Measurements from ENCODE around the gene GATAD2A. TPM values are rescaled to one million over a fixed set of nuclear protein-coding genes. Genes with fewer than 3 reads are reported as not detected.

The GATAD2A gene
- total RNA-seq, 4 donors from 2014 or later = 73.8 to 128 (median 87.7) TPM

DNA sequence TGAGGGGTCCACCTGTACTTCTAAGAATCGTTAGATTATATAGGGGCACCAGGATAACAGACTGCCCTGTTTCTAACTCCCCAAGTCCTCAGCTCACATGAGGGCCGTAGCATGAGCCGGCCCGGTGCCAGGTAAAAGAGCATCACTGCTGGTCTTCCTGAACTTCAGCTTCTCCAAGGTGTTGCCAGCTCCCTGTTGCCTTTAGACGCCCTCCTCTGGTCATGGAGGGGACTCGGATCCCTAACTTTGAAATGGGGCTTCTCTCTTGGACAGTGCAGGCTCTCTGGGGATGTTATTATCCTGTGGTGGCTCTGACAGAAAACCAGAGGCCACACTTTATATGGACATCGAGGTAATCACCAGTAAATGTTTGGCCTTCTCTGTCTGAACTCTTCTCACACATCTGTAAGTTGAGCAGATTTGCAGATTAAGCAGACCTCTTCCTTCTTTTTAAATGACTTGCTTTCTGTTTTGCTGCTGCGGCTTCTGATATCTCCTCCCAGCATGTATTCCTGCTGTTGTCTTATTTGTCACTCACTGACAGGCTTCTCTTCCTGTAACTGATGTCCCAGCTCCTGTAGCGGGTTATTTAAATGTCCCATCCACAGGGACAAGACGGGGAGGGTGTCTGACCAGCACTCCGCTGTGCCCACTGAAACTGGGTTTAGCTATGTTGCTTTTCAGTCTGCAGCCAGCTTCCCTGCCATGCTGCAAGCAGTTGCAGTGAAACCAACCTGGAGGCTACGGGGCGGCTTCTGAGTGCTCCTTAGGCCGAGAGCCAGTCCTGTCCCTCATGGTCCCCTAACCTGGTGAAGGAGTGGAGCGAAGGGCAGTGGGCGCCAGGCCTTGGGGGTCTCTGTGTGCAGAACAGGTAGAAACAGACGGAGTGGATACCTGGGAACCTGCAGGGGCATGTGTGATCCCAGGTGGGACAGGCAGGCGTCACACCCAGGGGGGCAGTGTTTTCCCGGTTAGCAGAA is 70.7 kb downstream of the GATAD2A start:
- 77 to 79% methylated on average over 19 of the region's 19 CpGs for WGBS, 2 donors
- intact Hi-C loops (cut with DNase I; ENCODE audit: low total_unique reads) = no loop called here
- DNase-seq (ENCODE audit: low spot score in 2 of 2) = no peak
- no peak for TF ChIP-seq POLR2A (IDR thresholded peaks at IDR 0.05)
- TF ChIP-seq, protein P1, sequence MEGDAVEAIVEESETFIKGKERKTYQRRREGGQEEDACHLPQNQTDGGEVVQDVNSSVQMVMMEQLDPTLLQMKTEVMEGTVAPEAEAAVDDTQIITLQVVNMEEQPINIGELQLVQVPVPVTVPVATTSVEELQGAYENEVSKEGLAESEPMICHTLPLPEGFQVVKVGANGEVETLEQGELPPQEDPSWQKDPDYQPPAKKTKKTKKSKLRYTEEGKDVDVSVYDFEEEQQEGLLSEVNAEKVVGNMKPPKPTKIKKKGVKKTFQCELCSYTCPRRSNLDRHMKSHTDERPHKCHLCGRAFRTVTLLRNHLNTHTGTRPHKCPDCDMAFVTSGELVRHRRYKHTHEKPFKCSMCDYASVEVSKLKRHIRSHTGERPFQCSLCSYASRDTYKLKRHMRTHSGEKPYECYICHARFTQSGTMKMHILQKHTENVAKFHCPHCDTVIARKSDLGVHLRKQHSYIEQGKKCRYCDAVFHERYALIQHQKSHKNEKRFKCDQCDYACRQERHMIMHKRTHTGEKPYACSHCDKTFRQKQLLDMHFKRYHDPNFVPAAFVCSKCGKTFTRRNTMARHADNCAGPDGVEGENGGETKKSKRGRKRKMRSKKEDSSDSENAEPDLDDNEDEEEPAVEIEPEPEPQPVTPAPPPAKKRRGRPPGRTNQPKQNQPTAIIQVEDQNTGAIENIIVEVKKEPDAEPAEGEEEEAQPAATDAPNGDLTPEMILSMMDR (IDR thresholded peaks at IDR 0.05) = no peak
- H3K4me3 ChIP-seq (ENCODE audit: low read depth, poor library complexity, severe bottlenecking) = no peak overlapping the region

GRCh38 chr19:19477705-19478383 is 72.4 kb downstream of the GATAD2A start:
- TF ChIP-seq POLR2A (IDR thresholded peaks at IDR 0.05) = no peak
- 84 to 91% methylated on average over 10 of the region's 10 CpGs for WGBS, 2 donors
- H3K4me3 ChIP-seq (ENCODE audit: low read depth, poor library complexity, severe bottlenecking) = no peak overlapping the region
- no peak for DNase-seq (ENCODE audit: low spot score in 2 of 2)
- intact Hi-C loops (cut with DNase I; ENCODE audit: low total_unique reads) = no loop called here

GRCh38 chr19:19480688-19481087 is 75.2 kb downstream of the GATAD2A start:
- no peak for DNase-seq (ENCODE audit: low spot score in 2 of 2)

GRCh38 chr19:19482809-19483596 is 77.5 kb downstream of the GATAD2A start:
- no peak for TF ChIP-seq POLR2A (IDR thresholded peaks at IDR 0.05)
- TF ChIP-seq, protein P1 (IDR thresholded peaks at IDR 0.05) = no peak
- intact Hi-C loops (cut with DNase I; ENCODE audit: low total_unique reads) = no loop called here
- 75 to 77% methylated on average over 15 to 19 of the region's 19 CpGs for WGBS, 2 donors
- no peak for DNase-seq (ENCODE audit: low spot score in 2 of 2)
- no peak overlapping the region for H3K4me3 ChIP-seq (ENCODE audit: low read depth, poor library complexity, severe bottlenecking)

More at GRCh38 chr19:19480688-19481087, 75.2 kb downstream of the GATAD2A start:
- no peak overlapping the region for H3K4me3 ChIP-seq (ENCODE audit: low read depth, poor library complexity, severe bottlenecking)
- WGBS, 2 donors = 71 to 75% methylated on average over 5 of the region's 5 CpGs
- intact Hi-C loops (cut with DNase I; ENCODE audit: low total_unique reads) = no loop called here
- TF ChIP-seq POLR2A (IDR thresholded peaks at IDR 0.05) = no peak
- TF ChIP-seq, protein P1 (IDR thresholded peaks at IDR 0.05) = no peak

GRCh38 chr19:19485161-19485997 is 79.9 kb downstream of the GATAD2A start:
- no peak overlapping the region for H3K4me3 ChIP-seq (ENCODE audit: low read depth, poor library complexity, severe bottlenecking)
- TF ChIP-seq, protein P1 (IDR thresholded peaks at IDR 0.05) = no peak
- no peak for TF ChIP-seq POLR2A (IDR thresholded peaks at IDR 0.05)
- WGBS, 2 donors = 79 to 81% methylated on average over 15 of the region's 15 CpGs
- no peak for DNase-seq (ENCODE audit: low spot score in 2 of 2)
- intact Hi-C loops (cut with DNase I; ENCODE audit: low total_unique reads) = loop anchor here (5.0 kb wide), 1 partner anchor 118 kb away; no protein-coding TSS in a partner anchor
